ENCODE measurements around the gene RAPGEF4. TPM values are rescaled to one million over a fixed set of nuclear protein-coding genes. Genes with fewer than 3 reads are reported as not detected.

Gene RAPGEF4
- total and polyA plus RNA-seq, 2 of the 8 experiments (the other 6 are each of a cell fraction or from before 2014, with no cell fraction given) = 1.2 to 2.6 TPM

- POLR2A ChIA-PET (ENCODE audit: partially characterized antibody) = no interaction called here
- WGBS, 2 experiments (ENCODE audit: extremely low coverage in 1 of 2, insufficient coverage in 1 of 2, insufficient read length in 1 of 2, insufficient replicate concordance in 2 of 2, low coverage in 1 of 2, low lambda C conversion rate in 2 of 2, missing lambda C conversion rate in 1 of 2) = 84% methylated on average over 4 of the region's 4 CpGs; no CpG with 5 or more reads in 1 of the 2 experiments
- H3K27ac ChIP-seq (ENCODE audit: low read depth, low read length) = no peak overlapping the region
- TF ChIP-seq HDAC2 (IDR thresholded peaks at IDR 0.05; ENCODE audit: borderline replicate concordance in 1 of 2, low read depth in 2 of 2, low read length in 2 of 2) (no peak), CREB1 (IDR thresholded peaks at IDR 0.05) (no peak)
- TF ChIP-seq, protein P1, sequence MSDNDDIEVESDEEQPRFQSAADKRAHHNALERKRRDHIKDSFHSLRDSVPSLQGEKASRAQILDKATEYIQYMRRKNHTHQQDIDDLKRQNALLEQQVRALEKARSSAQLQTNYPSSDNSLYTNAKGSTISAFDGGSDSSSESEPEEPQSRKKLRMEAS (IDR thresholded peaks at IDR 0.05) = no peak
- TF ChIP-seq, protein P2, sequence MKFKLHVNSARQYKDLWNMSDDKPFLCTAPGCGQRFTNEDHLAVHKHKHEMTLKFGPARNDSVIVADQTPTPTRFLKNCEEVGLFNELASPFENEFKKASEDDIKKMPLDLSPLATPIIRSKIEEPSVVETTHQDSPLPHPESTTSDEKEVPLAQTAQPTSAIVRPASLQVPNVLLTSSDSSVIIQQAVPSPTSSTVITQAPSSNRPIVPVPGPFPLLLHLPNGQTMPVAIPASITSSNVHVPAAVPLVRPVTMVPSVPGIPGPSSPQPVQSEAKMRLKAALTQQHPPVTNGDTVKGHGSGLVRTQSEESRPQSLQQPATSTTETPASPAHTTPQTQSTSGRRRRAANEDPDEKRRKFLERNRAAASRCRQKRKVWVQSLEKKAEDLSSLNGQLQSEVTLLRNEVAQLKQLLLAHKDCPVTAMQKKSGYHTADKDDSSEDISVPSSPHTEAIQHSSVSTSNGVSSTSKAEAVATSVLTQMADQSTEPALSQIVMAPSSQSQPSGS (IDR thresholded peaks at IDR 0.05; ENCODE audit: low read length) = no peak
These were observed 240.5 kb downstream of the RAPGEF4 start for GRCh38 chr2:172976116-172976515.

More at GRCh38 chr2:172976116-172976515, 240.5 kb downstream of the RAPGEF4 start:
- no peak overlapping the region for H2BK12ac ChIP-seq (ENCODE audit: low read depth, low read length)
- no peak overlapping the region for H4K5ac ChIP-seq (ENCODE audit: insufficient read length, low read depth, low read length)
- no peaks in the 10 kb centered on the region for H3K27me3 ChIP-seq (replicated peaks in 1 of 4; ENCODE audit: control insufficient read depth in 3 of 4, extremely low read depth in 1 of 4, insufficient read depth in 3 of 4, low read length in 3 of 4)
- H4K20me1 ChIP-seq (replicated peaks in 1 of 2; ENCODE audit: control insufficient read depth in 1 of 2, insufficient read depth in 2 of 2, low read length in 2 of 2) = no peaks in the 10 kb centered on the region
- no peak overlapping the region for H3K4ac ChIP-seq (replicated peaks; ENCODE audit: insufficient read length, low read depth, low read length)
- no peak overlapping the region for H4K91ac ChIP-seq (replicated peaks; ENCODE audit: insufficient read length, low read length)
- FAIRE-seq (no peak), DNase-seq (ENCODE audit: low read depth in 1 of 2, low spot score in 2 of 2) (no peak)
- no peak overlapping the region for H2BK5ac ChIP-seq (ENCODE audit: low read depth, low read length)
- H3K79me1 ChIP-seq (ENCODE audit: low read depth, low read length) = no peaks in the 10 kb centered on the region
- no peaks in the 10 kb centered on the region for H3K36me3 ChIP-seq (ENCODE audit: control insufficient read depth in 2 of 4, insufficient read depth in 4 of 4, low read length in 3 of 4)
- H3K23me2 ChIP-seq (ENCODE audit: low read depth, low read length) = no peaks in the 10 kb centered on the region
- no peak overlapping the region for H3K56ac ChIP-seq (replicated peaks; ENCODE audit: insufficient read length, low read depth, low read length)
- no peak overlapping the region for H4K8ac ChIP-seq (ENCODE audit: extremely low read depth, insufficient read depth, low read length)
- no peak overlapping the region for H2AK5ac ChIP-seq (ENCODE audit: low read depth, low read length)
- no peak overlapping the region for H3K4me3 ChIP-seq (ENCODE audit: extremely low read depth in 1 of 4, insufficient read depth in 2 of 4, low read depth in 3 of 4, low read length in 4 of 4)
- H3K18ac ChIP-seq (ENCODE audit: extremely low read depth, low read length) = no peak overlapping the region
- no peaks in the 10 kb centered on the region for H3K79me2 ChIP-seq (ENCODE audit: control insufficient read depth in 1 of 2, insufficient read depth in 2 of 2, low read length in 2 of 2)
- no peak overlapping the region for H3K14ac ChIP-seq (ENCODE audit: insufficient read length)
- H3K9ac ChIP-seq (replicated peaks in 1 of 4; ENCODE audit: extremely low read depth in 1 of 4, low read depth in 3 of 4, low read length in 3 of 4) = no peak overlapping the region
- no peak overlapping the region for H2BK20ac ChIP-seq (ENCODE audit: low read length)
- no peak overlapping the region for H3K23ac ChIP-seq (ENCODE audit: insufficient read length)
- no peak overlapping the region for H2BK120ac ChIP-seq (replicated peaks; ENCODE audit: low read depth, low read length)
- CTCF ChIA-PET (ENCODE audit: partially characterized antibody) = interaction anchor here (0.8 to 2.3 kb wide), 7 partner anchors 12 to 425 kb away, joined by 3 to 9 read pairs (median 4); no protein-coding TSS in a partner anchor
- H2AFZ ChIP-seq (ENCODE audit: low read length) = no peak overlapping the region
- H3K4me2 ChIP-seq (ENCODE audit: insufficient read depth in 1 of 2, low read depth in 2 of 2, low read length in 2 of 2) = no peak overlapping the region
- peaks cover 0 to 2% (median 0%) of the 10 kb centered on the region in 4 experiments; a peak in 1 of 7 replicates for H3K4me1 ChIP-seq (replicated peaks in 1 of 4; ENCODE audit: control insufficient read depth in 3 of 4, insufficient read depth in 4 of 4, low read length in 3 of 4)
- no peaks in the 10 kb centered on the region for H3K9me3 ChIP-seq (ENCODE audit: insufficient read depth in 2 of 2, low read depth in 1 of 2, low read length in 1 of 2)
- no peak overlapping the region for H2BK15ac ChIP-seq (ENCODE audit: low read length)

Measured in H1 (cell line).